HG03064 (cell line): ENCODE measurements around the gene RUNX2.
A peak's percentile ranks its signal among the peaks of the same experiment; 100 is the strongest.

Experiments used
- ATAC-seq: cut with Tn5 transposase; IDR thresholded peaks from one replicate; pipeline ENCODE4 v1.9.1; 2021; ENCODE audit warnings: low read depth; ENCODE audit not compliant: unreplicated experiment

The RUNX2 gene

GRCh38 chr6:45686841-45687569 is 358.9 kb downstream of the RUNX2 start:
- ATAC-seq: no peak

GRCh38 chr6:45687570-45687969 is 359.4 kb downstream of the RUNX2 start:
- peak; percentile 91 for ATAC-seq

GRCh38 chr6:45688180-45688579 is 360.1 kb downstream of the RUNX2 start:
- no peak for ATAC-seq

GRCh38 chr6:45689926-45690615 is 361.9 kb downstream of the RUNX2 start:
- no peak for ATAC-seq

GRCh38 chr6:45690846-45691245 is 362.7 kb downstream of the RUNX2 start:
- no peak for ATAC-seq

GRCh38 chr6:45691426-45691825 is 363.3 kb downstream of the RUNX2 start:
- ATAC-seq: no peak

- ATAC-seq: no peak
Observed at GRCh38 chr6:45692021-45692420, 363.9 kb downstream of the RUNX2 start.

GRCh38 chr6:45696738-45697137 is 368.6 kb downstream of the RUNX2 start:
- ATAC-seq: no peak

GRCh38 chr6:45697605-45698004 is 369.5 kb downstream of the RUNX2 start:
- ATAC-seq: no peak

GRCh38 chr6:45698046-45698445 is 369.9 kb downstream of the RUNX2 start:
- no peak for ATAC-seq

GRCh38 chr6:45699663-45700062 is 371.5 kb downstream of the RUNX2 start:
- no peak for ATAC-seq

- ATAC-seq: no peak
Observed at GRCh38 chr6:45702849-45703739, 375.0 kb downstream of the RUNX2 start.

GRCh38 chr6:45704056-45704800 is 376.1 kb downstream of the RUNX2 start:
- ATAC-seq: no peak

- no peak for ATAC-seq
Observed at GRCh38 chr6:45705137-45705855, 377.2 kb downstream of the RUNX2 start.

GRCh38 chr6:45706319-45706718 is 378.2 kb downstream of the RUNX2 start:
- no peak for ATAC-seq

- ATAC-seq: no peak
Observed at GRCh38 chr6:45707176-45707575, 379.0 kb downstream of the RUNX2 start.

GRCh38 chr6:45709781-45710220 is 381.7 kb downstream of the RUNX2 start:
- ATAC-seq: peak; percentile 49

- ATAC-seq: peak; percentile 68
Observed at GRCh38 chr6:45710304-45710821, 382.2 kb downstream of the RUNX2 start.

- no peak for ATAC-seq
Observed at GRCh38 chr6:45712076-45712475, 383.9 kb downstream of the RUNX2 start.

- ATAC-seq: no peak
Observed at GRCh38 chr6:45712786-45713185, 384.7 kb downstream of the RUNX2 start.
